Measurements from ENCODE around the gene CLDN15.
A peak's percentile ranks its signal among the peaks of the same experiment; 100 is the strongest.
"Not testable (repeated sequence)": the region's sequence is repeated elsewhere in the genome, so short reads cannot be mapped to it uniquely, and the experiment has no call there.

CLDN15 gene, protein sequence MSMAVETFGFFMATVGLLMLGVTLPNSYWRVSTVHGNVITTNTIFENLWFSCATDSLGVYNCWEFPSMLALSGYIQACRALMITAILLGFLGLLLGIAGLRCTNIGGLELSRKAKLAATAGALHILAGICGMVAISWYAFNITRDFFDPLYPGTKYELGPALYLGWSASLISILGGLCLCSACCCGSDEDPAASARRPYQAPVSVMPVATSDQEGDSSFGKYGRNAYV

DNA sequence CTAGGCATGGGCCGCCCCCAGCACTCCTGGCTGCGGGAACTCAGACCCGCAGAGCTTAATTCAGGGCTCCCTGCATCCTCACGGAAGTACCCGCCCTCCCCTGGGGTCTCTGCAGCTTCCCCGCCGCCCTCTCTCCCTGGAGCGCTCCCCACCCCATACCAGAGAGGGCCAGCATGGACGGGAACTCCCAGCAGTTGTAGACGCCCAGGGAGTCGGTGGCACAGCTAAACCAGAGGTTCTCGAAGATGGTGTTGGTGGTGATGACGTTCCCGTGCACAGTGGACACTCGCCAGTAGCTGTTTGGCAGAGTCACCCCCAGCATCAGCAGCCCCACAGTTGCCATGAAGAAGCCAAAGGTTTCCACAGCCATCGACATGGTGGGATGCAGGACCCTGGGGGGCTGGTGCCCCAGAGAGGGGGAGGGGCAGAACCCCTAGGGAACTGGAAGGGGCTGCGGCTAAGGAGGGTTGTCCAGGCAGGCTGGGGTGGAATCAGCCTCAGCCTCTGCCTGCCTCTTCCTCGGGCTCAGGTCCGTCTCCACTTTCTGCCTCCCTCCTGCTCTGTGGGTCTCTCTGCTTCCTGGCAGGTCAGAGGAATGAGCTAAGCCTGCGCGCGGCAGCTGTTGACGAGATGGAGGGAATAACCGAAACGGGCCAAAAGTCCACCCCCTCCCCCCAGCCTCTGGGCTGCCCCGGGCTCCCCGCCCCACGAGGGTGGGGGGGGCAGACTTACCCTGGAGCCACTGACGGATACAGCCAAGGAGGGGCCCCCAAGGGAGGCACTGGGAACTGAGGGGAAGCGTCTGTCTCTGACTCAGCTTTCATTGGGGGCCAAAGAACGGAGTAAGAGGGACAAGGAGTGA, at the start of gene CLDN15:
Gene CLDN15 (minus strand): TSS at position 597 of the 862 bp plus-strand sequence. CDS start 221 bp downstream, at position 376.
- no peak for DNase-seq (ENCODE audit: low read depth)

DNA sequence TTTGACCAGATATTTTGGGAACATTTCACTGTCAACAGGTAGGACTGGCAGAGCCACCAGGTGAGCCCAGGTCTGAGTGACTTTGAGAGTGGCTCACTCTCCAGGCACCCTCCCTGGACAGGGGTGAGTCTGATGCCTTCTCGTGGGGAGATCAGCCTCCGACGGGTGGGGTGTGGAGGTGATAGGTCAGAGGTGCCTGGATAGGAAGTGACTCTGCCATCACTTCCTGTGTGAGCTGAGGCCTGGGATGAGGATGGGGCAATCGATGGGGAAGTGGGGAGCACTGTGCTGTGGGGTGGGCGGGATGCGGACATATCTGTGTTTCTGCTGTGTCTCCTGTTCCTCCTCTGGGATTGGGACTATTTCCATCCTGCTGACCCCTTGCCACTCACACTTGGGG, 49.4 kb upstream of the CLDN15 start:
- no peak for DNase-seq (ENCODE audit: low read depth)

DNA sequence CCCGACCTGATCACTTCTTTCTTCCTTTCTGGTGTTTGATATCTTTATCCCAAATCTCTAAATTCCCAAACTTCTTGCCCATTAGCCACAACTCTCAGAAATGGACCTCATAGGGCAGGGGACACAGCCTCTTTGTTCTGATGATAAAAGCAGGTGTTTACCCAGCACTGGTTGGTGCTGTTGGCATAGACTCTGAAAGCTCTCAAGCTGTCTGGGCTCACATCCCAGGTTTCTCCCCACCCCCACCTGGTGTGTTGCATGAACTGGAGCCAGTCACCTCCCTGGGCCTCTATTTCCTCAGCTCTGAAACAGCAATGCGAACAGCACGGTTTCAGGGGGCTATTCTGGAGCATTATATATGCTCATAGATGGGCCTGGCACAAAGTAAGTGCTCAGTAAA, 48.3 kb upstream of the CLDN15 start:
- not testable (repeated sequence) for DNase-seq (ENCODE audit: low read depth)

DNA sequence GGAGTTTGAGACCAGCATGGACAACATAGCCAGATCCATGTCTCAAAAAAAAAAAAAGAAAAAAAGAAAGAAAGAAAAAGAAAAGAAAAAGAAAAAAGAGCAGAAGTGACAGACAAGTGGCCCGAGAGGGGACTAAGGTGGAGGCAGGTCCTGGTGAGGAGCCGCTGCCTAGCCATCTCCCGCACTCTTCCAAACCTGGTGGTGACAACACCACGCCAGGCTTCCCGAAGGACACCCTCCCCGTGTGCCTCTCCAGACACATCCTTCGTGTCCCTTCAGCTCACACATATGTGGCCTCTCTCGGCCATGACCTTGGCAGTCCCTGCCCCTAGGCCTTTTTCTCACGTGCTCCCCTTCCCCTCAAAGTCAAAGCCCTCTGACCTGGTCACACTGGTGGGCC, 47.6 kb upstream of the CLDN15 start:
- DNase-seq (ENCODE audit: low read depth) = no peak

DNA sequence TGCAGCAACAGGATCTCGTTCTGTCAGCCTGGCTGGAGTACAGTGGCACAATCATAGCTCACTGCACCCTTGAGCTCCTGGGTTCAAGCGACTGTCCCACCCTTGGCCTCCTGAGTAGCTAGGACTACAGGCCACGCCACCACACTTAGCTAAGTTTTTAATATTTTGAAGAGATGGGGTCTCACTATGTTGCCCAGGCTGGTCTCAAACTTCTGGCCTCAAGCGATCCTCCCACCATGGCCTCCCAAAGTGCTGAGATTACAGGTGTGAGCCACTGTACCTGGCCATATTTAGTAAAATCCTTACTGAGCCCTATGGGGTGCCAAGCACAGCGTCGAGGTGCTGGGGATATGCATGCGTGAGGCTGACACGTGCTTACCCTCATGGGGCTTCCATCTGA, 43.3 kb upstream of the CLDN15 start:
- not testable (repeated sequence) for DNase-seq (ENCODE audit: low read depth)

DNA sequence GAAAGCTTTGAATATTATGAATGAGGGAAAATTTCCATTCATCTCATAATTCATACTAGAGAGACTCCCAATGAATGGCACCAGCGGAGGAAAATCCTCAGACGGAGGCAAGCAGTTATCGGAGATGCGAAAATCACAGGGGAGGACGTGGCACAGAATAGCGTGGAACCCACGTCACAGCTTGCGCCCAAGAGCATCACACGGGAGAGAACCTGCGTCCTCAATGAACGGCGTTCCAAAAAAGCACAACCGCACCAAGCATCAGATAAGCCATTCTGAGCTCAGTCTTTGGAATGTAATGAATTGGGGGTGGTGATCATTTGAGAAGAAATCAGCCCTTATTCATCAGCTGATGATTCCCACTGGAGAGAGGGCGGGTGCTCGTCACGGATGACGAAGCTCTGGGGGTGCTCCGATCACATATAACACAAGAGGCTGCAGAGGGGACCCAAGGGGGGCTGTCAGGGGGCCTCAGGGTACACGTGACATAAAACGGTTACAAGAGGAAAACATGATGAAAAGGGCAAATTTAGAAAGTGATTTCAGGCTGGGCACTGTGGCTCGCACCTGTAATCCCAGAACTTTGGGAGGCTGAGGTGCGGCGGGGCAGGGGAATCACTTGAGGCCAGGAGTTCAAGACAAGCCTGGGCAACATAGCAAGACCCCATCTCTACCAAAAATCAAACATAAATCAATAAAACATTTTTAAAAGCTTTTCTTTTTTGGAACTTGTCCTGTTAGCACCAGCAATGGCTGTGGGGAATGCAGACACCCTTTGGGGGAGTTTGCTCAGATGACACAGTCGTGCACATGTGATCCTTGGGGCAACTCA, 41.1 kb upstream of the CLDN15 start:
- DNase-seq (ENCODE audit: low read depth) = no peak

DNA sequence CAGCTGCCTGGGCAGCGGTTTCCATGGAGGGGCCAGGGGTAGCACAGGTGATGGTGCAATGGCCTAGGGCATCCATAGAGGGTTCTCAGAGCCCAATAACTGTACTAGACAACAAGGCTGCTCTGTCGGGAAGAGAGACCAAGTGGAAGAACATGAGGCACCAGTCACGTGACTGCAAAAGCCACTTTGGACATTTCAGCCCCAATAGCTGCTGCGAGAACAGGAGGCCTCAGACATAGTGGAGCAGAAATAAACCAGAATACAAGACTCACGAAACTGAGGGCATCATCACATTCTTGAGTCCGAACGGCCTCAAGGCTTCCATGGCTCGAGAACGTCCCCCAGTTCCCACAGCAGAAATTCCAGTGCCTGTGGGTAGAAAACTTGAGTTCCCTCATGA, 39.6 kb upstream of the CLDN15 start:
- no peak for DNase-seq (ENCODE audit: low read depth)

DNA sequence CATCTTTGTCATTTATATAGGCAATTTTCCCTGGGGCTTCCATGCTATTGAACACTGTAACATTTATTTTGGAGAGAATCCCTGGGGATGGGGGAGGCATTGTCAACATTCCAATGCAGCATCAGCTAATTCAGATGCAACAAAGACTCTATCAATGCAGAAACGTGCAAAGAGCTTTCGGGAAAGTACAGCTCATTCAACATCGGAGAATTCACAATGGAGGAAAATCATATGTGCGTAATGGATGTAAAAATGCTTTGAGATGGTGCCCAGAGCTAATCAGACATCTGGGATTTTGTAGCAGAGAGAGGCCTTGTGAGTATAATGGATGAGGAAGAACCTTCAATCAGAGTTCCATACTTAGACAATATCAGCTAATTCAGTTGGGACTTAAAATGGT, 35.6 kb upstream of the CLDN15 start:
- DNase-seq (ENCODE audit: low read depth) = no peak

DNA sequence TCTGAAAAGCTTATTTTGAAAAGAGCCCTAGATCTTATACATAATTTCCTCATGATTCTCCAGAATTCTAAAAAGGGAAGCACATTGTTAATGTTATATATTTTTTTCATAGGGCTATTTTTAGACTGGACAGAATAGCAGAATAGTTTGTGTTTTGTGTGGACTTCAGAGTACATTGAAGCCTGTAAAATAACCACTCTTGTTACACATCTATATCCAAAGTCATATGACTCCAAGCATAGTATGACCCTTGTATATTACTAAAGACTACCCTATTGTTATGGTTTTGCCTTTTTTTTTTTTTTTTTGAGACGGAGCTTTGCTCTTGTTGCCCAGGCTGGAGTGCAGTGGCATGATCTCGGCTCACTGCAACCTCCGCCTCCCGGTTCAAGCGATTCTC, 33.4 kb upstream of the CLDN15 start:
- DNase-seq (ENCODE audit: low read depth) = no peak

DNA sequence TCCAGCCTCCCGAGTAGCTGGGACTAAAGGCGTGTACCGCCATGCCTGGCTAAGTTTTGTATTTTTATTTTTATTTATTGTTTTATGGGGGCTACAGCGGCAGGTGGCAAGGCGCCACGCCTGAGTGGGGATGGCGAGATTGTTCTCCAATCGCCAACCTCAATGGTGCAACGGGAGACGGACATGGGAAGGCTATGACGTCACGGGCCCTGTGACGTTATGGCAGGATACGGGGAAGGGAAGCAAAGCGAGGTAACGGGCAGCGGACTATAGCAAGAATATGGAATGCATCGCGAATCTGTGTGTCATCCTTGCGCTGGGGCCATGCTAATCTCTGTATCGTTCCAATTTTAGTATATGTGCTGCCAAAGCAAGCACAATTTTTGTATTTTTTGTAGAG, 32.1 kb upstream of the CLDN15 start:
- DNase-seq (ENCODE audit: low read depth) = no peak

DNA sequence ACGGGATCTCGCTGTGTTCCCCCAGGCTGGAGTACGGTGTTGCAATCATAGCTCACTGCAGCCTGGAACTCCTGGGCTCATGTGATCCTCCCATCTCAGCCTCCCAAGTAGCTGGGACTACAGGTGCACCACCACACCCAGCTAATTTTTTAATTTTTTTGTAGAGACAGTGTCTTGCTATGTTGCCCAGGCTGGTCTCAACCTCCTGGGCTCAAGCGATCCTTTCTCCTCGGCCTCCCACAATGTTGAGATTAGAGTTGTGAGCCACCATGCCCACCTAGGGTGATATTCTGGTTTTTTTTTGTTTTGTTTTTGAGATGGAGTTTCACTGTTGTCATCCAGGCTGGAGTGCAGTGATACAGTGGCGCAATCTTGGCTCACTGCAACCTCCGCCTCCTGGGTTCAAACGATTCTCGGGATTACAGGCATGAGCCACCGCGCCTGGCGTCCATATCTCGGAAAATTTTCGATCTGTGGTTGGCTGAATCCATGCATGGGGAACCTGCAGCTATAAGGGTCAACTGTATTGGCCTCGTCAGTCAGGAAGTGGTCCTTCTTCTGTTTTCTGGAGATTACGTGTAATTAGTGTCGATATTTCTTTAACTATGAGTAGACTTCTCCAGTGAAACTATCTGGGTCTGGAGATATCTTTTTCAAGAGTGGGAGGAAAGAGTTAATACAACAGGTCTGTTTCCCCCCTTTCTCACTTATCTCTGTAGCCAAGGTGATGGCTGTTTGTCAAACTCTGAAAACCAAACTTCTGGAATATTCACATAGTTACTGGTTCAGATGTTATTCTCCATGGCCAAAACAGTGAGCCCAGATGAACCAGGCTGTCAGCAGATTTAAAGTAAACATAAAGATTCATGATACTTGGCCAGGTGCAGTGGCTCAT, 28.3 kb upstream of the CLDN15 start:
- no peak for DNase-seq (ENCODE audit: low read depth)

DNA sequence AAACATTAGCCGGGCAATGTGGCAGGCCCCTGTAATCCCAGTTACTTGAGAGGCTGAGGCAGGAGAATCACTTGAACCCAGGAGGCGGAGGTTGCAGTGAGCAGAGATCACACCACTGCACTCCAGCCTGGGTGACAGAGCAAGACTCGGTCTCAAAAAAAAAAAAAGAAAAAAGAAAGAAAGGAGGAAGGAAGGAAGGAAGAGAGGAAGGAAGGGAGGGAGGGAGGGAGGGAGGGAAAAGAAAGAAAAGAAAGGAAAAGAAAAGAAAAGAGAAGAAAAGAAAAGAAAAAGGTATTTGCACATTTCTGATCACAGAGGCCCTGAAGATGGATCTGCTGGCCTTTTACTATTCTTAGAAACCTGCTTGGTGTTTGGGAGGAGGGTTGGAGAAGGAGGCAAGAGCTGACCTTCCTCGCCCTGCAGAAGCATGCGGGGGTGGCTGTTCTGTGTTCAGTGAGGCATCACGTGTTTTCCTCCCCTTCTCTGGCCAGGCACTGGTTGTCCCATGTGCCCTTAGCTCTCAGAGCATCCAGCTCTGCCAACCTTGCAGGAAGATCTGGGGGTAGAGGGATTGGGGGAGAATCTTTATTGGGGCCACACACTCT, 26.6 kb upstream of the CLDN15 start:
- DNase-seq (ENCODE audit: low read depth) = not testable (repeated sequence)

DNA sequence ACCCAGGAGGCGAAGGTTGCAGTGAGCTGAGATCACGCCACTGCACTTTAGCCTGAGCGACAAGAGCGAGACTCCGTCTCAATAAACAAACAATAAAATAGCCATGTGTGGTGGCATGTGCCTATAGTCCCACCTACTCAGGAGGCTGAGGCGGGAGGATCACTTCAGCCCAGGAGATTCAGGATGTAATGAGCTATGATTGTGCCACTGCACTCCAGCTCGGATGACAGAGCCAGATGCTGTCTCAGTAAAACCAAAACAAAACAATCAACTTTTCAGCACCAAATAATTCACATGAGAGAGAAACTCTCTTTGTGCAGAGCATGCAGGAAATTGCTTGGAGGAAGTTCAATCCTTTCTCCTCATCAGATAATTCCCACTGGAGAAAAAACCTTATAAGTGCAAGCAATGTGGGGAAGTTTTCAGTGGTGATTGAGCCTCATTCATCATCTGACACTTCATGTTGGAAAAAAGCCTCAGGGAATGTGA, 20.7 kb upstream of the CLDN15 start:
- DNase-seq (ENCODE audit: low read depth) = no peak

DNA sequence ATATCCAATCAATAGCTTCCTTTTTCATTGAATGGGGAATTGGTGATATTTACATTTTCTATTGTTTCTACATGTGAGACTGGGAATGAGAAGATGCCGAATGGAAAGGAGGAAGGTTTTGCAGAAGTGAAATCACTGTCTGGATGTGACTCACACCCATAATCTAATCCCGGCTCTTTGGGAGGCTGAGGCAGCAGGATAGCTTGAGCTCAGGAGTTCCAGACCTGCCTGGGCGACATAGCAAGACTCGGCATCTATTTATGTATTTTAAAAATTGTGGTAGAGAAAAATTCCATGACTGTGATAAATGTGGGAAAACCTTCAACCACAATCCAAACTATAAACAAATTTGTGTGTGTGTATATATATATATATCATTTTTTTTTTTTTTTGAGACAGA, 18.2 kb upstream of the CLDN15 start:
- no peak for DNase-seq (ENCODE audit: low read depth)

DNA sequence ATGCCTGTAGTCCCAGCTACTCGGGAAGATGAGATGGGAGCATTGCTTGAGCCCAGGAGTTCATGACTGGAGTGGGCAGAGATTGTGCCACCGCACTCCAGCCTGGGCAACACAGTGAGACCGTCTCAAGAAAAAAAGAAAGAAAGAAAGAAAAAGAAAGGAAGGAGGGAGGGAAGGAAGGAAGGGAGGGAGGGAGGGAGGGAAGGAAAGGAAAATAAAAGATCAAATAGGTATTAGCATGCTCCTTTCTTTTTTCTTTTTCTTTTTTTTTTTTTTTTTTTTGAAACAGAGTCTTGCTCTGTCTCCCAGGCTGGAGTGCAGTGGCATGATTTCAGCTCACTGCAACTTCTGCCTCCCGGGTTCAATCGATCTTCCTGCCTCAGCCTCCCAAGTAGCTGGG, 15.6 kb upstream of the CLDN15 start:
- not testable (repeated sequence) for DNase-seq (ENCODE audit: low read depth)

DNA sequence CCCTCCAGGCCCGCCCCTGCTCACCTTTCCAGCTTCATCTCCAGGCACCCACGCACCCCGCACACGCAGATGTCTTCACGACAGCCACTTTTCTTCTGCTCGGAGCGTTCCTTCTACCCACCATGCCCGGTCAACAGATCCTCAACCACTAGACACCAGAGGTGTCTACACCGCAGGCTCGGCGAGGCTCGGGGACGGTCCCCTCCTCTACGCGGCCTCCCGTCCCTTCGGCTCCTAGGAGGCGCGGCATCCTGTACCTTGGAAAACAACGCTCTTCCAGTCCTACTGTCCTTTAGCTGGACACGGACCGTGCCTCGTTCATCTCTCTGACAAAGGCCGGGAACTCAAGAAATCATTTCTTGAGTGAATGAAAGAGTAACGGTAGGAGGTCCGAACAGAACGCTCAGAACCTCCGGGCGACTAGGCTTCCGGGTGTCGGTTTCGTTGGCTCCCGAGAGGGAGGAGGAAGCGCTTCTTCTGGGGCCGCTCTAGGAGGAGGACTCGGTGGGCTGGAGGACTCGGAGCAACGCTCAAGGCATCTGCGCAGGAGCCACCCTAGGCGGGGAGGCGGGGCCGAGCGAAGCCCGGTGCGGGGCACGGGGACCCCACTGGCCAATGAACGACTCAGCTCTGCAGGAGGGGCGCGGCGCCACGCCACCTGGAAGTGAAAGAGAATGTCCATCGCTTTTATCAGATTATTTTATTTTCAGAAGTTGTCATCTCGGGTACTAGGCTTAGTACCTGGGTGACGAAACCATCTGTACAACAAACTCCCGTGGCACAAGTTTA, 14.5 kb upstream of the CLDN15 start:
- peak; percentile 98 for DNase-seq (ENCODE audit: low read depth)

DNA sequence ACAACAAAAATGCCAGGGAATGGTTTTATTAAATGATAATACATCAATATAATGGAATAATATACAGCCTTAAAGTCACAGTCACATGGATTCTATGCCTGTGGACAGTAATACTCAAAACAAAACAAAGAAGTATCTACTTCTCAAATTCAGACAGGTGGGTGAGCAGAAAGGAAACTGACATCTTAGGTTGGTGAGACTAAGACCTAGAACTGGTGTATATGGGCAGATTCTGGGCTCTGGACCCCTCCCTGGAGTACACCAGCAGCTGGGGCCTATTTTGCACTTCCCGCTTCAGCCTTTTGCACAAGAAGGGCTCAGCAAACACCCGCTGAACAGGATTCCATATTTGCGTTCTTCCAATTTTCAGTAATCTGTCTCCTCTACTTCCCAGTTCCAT, 12.7 kb upstream of the CLDN15 start:
- DNase-seq (ENCODE audit: low read depth) = no peak

DNA sequence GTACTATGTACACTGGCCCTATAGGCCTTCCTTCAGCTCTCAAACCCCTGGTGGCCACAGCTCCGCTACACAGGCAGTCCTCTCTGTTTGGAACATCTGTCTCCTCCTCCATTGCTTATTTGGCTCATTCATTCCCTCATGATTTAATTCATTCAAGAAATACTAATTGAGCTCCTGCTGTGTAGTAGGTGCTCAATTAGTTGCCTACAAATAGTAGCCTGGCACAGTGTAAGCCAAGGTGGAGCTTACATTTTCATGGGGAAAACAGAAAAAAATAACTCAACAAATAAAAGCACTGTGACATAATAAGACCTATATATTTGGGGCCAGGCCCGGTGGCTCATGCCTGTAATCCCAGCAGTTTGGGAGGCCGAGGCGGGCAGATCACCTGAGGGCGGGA, 10.7 kb upstream of the CLDN15 start:
- DNase-seq (ENCODE audit: low read depth) = no peak

DNA sequence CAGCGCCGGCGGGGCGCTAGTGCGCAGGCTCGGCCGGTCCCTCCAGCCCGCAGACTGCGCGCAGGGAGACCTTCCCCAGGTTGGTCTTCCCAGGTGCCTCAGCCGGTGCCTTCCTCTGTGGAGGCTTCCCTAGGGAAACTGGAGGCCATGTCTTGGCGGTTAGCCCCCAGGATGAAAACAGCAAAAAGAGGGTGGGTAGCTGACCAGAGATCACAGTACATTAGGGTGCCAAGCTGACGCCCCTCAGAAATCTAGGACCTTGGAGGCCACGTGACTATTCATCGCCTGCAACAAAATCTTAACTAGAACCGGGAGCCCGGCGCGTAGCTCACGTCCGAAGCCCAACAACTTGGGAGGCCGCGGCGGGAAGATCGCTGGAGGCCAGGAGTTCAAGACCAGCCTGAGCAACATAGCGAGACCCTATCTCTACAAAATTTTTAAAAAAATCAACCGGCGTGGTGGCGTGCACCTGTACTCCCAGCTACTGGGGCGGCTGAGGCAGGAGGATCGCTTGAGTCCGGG, 7.6 kb upstream of the CLDN15 start:
- no peak for DNase-seq (ENCODE audit: low read depth)
